A673 (cell line): ENCODE results near the gene SLC10A3. TPM values are rescaled to one million over a fixed set of nuclear protein-coding genes. Genes with fewer than 3 reads are reported as not detected.
"Not testable (repeated sequence)": the region's sequence is repeated elsewhere in the genome, so short reads cannot be mapped to it uniquely, and the experiment has no call there.

Experiments used
- BruUV-seq: library from RNA; stranded (reverse); fragments of 400-500 nt; replicated peaks from 2 replicates; lab custom pipeline; 2021; lab: Mats Ljungman, UMichigan
- CTCF ChIA-PET: fragments of 300-600 bp; sonication (Branson Sonifier 250); formaldehyde crosslinking; loops from one replicate; lab custom pipeline; 2022; ENCODE audit warnings: antibody characterized with exemption; lab: Charles Lee
- POLR2A ChIA-PET: fragments of 300-600 bp; sonication (Branson Sonifier 250); formaldehyde crosslinking; loops from one replicate; lab custom pipeline; 2022; ENCODE audit warnings: antibody characterized with exemption; ENCODE audit not compliant: low non-redundant PET; lab: Charles Lee
- DNase-seq: peaks from one replicate; pipeline ENCODE4 v3.0.0-alpha.2; 2015; ENCODE audit warnings: low spot score
- H3K27ac ChIP-seq: fragments of 200-600 bp; sonication (generic); 2 replicates; pipeline ENCODE4 v1.5.1; 2016; ENCODE audit warnings: mixed run types, low read depth, mild to moderate bottlenecking, mixed read lengths, antibody characterized with exemption, low read length; ENCODE audit not compliant: poor library complexity, severe bottlenecking
- H3K27me3 ChIP-seq: fragments of 200-600 bp; sonication (generic); replicated peaks from 2 replicates; pipeline ENCODE4 v1.6.1; 2017; ENCODE audit warnings: mixed run types, low read depth, mild to moderate bottlenecking, mixed read lengths, antibody characterized with exemption, low read length; ENCODE audit not compliant: insufficient read depth, poor library complexity
- H3K36me3 ChIP-seq: fragments of 200-600 bp; sonication (generic); 2 replicates; pipeline ENCODE4 v1.6.1; 2016; ENCODE audit warnings: mixed run types, mild to moderate bottlenecking, mixed read lengths, antibody characterized with exemption, low read length; ENCODE audit not compliant: insufficient read depth, poor library complexity, severe bottlenecking
- H3K4me1 ChIP-seq: fragments of 200-600 bp; sonication (generic); 2 replicates; pipeline ENCODE4 v1.6.1; 2017; ENCODE audit warnings: mixed run types, mild to moderate bottlenecking, mixed read lengths, antibody characterized with exemption, low read length; ENCODE audit not compliant: insufficient read depth, poor library complexity, severe bottlenecking
- H3K4me3 ChIP-seq: fragments of 200-600 bp; sonication (generic); 2 replicates; pipeline ENCODE4 v1.5.1; 2016; ENCODE audit warnings: low read depth, mixed run types, mild to moderate bottlenecking, mixed read lengths, low read length; ENCODE audit not compliant: poor library complexity, severe bottlenecking
- H3K9me3 ChIP-seq: fragments of 200-600 bp; sonication (generic); 2 replicates; pipeline ENCODE4 v1.6.1; 2016; ENCODE audit warnings: mixed run types, low read depth, mild to moderate bottlenecking, mixed read lengths, antibody characterized with exemption, low read length; ENCODE audit not compliant: poor library complexity, severe bottlenecking
- EZH2 ChIP-seq: fragments of 200-600 bp; sonication (generic); IDR thresholded peaks from 2 replicates; pipeline ENCODE4 v1.6.1; 2017; ENCODE audit warnings: borderline replicate concordance, low read depth, mild to moderate bottlenecking, mixed read lengths, antibody characterized with exemption, low read length; ENCODE audit not compliant: poor library complexity, severe bottlenecking
- intact Hi-C: fragments of 100-400 bp; cut with micrococcal nuclease; formaldehyde crosslinking; loops from one replicate; pipeline ENCODE4 v1.10.0; 2022; ENCODE audit not compliant: unreplicated experiment
- total RNA-seq: library from RNA; stranded (reverse); gene quantifications from 2 replicates; pipeline ENCODE4 v1.2.3, GENCODE V29; 2021
- TF ChIP-seq, protein P1 (sequence below): fragments of 300-800, 200-600 bp; sonication (generic); conservative IDR thresholded peaks from 2 replicates; pipeline ENCODE4 v1.5.1; 2017; ENCODE audit warnings: low read depth, mild to moderate bottlenecking, antibody characterized with exemption, low read length, moderate library complexity, mixed read lengths

SLC10A3 gene
- total RNA-seq, 1 experiment from 2014 or later = 9.7 TPM

GRCh38 chrX:154506483-154507332, 16.3 kb upstream of the SLC10A3 start:
- Histone ChIP-seq H3K27me3 (no peaks in the 10 kb centered on the region), H3K4me3 (no peak overlapping the region), H3K4me1 (no peaks in the 10 kb centered on the region), H3K9me3 (no peaks in the 10 kb centered on the region), H3K36me3 (no peaks in the 10 kb centered on the region), H3K27ac (no peak overlapping the region)
- TSS peak; percentile 36 for BruUV-seq
- intact Hi-C loops = no loop called here
- ChIA-PET POLR2A (no interaction called here), CTCF (no interaction called here)
- no peak for DNase-seq
- TF ChIP-seq, protein P1, sequence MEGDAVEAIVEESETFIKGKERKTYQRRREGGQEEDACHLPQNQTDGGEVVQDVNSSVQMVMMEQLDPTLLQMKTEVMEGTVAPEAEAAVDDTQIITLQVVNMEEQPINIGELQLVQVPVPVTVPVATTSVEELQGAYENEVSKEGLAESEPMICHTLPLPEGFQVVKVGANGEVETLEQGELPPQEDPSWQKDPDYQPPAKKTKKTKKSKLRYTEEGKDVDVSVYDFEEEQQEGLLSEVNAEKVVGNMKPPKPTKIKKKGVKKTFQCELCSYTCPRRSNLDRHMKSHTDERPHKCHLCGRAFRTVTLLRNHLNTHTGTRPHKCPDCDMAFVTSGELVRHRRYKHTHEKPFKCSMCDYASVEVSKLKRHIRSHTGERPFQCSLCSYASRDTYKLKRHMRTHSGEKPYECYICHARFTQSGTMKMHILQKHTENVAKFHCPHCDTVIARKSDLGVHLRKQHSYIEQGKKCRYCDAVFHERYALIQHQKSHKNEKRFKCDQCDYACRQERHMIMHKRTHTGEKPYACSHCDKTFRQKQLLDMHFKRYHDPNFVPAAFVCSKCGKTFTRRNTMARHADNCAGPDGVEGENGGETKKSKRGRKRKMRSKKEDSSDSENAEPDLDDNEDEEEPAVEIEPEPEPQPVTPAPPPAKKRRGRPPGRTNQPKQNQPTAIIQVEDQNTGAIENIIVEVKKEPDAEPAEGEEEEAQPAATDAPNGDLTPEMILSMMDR = no peak
- no peak for TF ChIP-seq EZH2

- CTCF ChIA-PET = no interaction called here
Measured at GRCh38 chrX:154505734-154506133, 15.3 kb upstream of the SLC10A3 start.

DNA sequence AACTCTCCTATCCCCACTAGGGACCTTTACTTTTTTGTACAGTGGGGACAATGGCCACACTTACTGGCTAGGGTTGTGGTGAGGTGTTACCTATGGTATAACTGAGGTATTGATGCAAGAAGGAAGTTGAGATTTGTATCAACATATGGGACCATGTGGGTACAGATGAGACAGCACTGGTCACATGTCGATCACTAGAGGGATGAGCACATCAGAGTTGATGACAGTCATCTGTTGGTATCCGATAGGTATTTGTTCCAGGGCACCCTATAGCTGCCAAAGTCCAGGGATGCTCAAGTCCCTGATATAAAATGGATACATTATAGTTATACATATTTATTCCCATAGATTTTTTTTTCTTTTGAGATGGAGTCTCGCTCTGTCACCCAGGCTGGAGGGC, 12.6 kb upstream of the SLC10A3 start:
- no peaks in the 10 kb centered on the region for H3K9me3 ChIP-seq
- H3K27me3 ChIP-seq = no peaks in the 10 kb centered on the region
- intact Hi-C loops = no loop called here
- H3K27ac ChIP-seq = no peak overlapping the region
- H3K36me3 ChIP-seq = no peaks in the 10 kb centered on the region
- ChIA-PET CTCF (interaction anchor here (0.7 kb wide), 1 partner anchor 129 kb away, joined by 8 read pairs; no protein-coding TSS in a partner anchor), POLR2A (no interaction called here)
- no peak for DNase-seq
- H3K4me3 ChIP-seq = no peak overlapping the region
- no peaks in the 10 kb centered on the region for H3K4me1 ChIP-seq
- no TSS peak for BruUV-seq
- no peak for TF ChIP-seq EZH2

More at GRCh38 chrX:154505734-154506133, 15.3 kb upstream of the SLC10A3 start:
- TF ChIP-seq, protein P1 = no peak
- TF ChIP-seq EZH2 = no peak
- H3K4me1 ChIP-seq = no peaks in the 10 kb centered on the region
- intact Hi-C loops = no loop called here
- H3K4me3 ChIP-seq = no peak overlapping the region
- H3K36me3 ChIP-seq = no peaks in the 10 kb centered on the region
- no peak for DNase-seq
- H3K27ac ChIP-seq = no peak overlapping the region
- H3K9me3 ChIP-seq = no peaks in the 10 kb centered on the region
- no peaks in the 10 kb centered on the region for H3K27me3 ChIP-seq
- POLR2A ChIA-PET = no interaction called here
- no TSS peak for BruUV-seq

DNA sequence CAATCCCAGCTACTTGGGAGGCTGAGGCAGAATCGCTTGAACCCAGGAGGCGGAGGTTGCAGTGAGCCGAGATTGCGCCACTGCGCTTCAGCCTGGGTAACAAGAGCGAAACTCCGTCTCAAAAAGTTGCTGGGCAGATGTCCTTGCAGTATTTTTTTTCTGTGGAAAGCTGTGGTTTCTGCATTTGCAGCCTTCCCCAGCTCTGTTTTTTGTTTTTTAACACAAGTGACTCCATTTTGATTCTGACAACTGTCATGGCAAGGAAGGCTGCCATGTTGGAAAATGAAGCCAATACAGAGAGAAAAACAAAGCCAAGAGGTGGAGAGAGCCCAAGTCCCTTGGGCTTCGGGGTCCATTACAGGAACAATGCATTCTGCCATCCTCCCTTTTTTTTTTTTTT, 11.7 kb upstream of the SLC10A3 start:
- H3K4me1 ChIP-seq = no peaks in the 10 kb centered on the region
- intact Hi-C loops = no loop called here
- no peaks in the 10 kb centered on the region for H3K27me3 ChIP-seq
- ChIA-PET CTCF (no interaction called here), POLR2A (no interaction called here)
- H3K27ac ChIP-seq = no peak overlapping the region
- no peak for DNase-seq
- H3K4me3 ChIP-seq = no peak overlapping the region
- TF ChIP-seq, protein P1 = no peak
- TF ChIP-seq EZH2 = no peak
- BruUV-seq = no TSS peak
- H3K36me3 ChIP-seq = no peaks in the 10 kb centered on the region
- H3K9me3 ChIP-seq = no peaks in the 10 kb centered on the region

GRCh38 chrX:154501423-154501822, 11.0 kb upstream of the SLC10A3 start:
- CTCF ChIA-PET, H3K4me1 ChIP-seq, DNase-seq, H3K27me3 ChIP-seq, intact Hi-C loops, POLR2A ChIA-PET, H3K4me3 ChIP-seq, H3K9me3 ChIP-seq, H3K27ac ChIP-seq, BruUV-seq, H3K36me3 ChIP-seq: not testable (repeated sequence)
